Activated T-helper 1 cell treated with anti-CD3 and anti-CD28 coated beads, Interleukin-2, amount 50 U/mL, for 16 hours (primary cell): Measurements from ENCODE around the gene ATXN7L1.

ENCODE experiments used
- DNase-seq, 2 donors: peaks; one replicate each; pipeline ENCODE4 v3.0.0-alpha.2; 2020; ENCODE audit warnings: low read depth in 1 of 2, low spot score in 1 of 2

Gene ATXN7L1

DNA sequence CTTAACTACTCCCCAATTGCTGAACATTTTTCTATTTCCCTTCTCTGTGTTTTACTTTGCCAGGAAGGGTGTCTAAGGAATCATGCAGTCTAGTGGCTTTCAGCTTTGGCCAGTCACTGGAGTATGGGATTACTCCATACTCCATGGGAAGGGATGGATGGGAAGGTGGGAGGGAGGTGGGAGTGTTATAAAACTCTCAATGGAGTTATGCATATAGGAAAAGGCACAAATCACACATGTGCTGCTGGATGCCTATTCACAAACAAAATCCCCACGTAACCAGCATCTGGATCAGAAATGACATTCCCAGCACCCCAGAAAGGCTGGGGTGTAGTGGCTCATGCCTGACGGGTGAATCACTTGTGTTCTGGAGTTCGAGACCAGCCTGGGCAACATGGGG, 125.3 kb downstream of the ATXN7L1 start:
- no peak for DNase-seq

DNA sequence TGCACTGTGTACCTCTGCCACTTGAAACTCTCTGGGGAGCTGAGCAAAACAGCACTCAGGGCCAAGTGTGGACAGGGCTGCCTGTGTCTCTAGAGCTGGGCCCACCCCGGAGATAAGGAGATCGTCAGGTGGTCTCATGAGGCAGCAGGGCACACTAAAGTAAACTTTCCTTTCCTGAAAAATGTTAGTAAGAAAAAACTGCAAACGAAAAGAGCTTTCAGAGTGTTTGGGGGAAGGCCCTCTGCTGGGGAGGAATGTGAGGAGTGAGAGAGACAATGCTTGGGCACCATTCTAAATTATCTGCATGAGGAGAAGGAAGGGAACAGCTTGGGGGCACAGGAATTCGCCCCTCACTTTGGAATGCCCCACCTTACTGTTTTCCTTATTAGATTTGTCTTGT, 127.7 kb downstream of the ATXN7L1 start:
- no peak for DNase-seq

DNA sequence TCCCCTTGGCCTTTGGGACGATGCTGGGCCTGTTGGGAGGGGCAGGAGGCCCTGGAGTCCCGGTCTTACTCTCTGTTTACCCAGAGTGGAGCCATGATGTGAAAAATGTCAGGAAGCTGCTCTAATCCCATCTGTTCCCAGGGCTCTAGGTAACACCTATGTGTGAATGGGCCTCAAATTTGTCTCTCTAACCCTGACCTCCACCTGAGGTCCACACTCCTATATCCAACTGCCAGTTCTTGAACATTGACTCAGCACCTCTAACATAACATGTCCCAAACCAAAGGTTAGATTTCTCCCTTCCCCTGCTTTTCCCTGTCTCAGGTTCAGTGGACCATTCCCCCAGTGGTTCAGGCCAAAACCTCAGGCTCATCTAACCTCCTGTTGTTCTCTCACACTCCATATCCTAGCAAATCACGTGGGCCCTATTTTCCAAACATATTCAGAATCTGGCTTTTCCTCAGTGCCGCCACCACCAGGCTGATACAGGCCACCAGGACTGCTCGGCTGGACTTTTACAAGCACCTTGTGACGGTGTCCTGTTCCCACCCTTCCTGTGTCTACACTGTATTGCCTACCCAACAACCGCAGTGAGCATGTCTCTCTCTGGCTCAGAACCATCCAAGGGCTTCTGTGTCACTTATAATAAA, 130.6 kb downstream of the ATXN7L1 start:
- no peak for DNase-seq

DNA sequence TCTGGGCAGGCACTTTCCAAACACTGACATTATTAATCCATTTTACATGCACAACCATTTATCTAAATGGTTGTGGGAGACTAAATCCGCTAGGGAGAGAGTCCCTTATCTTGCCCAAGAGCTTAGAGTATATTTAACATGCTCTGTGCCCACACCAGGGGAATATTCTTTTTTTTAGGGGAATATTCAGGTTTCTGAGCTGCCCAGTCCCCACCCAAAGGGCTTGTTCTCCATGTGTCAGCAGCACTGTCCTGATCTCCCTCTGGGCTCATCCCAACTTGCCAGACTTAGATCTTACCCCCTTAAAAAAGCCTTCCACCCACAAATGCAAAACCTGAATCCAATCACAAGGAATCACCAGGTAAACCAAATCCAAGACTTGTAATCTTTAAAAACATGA, 132.1 kb downstream of the ATXN7L1 start:
- no peak for DNase-seq

DNA sequence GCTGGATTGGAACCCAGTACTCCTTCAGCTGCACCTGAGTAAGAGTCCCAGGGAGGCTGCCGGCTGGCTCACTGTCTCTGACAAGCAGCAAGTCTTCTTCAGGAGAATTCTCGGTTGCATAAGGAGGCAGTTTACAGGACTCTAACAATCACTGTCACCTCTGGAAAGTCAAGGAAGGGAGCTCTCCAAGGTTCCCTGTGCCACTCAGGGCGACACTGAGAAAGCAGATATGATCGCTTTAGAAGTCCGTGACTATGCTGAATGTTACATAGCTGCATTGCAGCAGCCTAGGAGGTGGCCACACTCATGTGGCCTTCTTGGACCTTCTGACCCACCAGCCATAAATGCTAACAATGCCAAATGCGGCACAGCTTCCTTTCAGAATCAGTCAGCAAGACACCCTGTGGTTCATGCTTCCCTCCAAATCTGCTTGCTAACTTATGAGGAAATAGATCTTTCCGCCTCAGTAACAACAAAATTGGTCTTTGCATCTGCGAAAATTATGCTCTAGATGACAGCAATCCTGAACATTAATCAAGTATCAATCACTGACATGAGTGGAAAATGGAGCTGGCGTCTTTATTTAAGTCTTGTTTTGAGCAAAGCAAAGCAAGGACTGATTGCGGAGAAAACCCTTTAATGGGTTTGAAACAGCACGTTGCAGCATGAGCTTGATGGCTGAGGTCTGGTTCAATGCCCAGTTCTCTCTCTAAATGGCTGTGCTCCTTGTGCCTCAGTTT, 132.9 kb downstream of the ATXN7L1 start:
- no peak for DNase-seq

DNA sequence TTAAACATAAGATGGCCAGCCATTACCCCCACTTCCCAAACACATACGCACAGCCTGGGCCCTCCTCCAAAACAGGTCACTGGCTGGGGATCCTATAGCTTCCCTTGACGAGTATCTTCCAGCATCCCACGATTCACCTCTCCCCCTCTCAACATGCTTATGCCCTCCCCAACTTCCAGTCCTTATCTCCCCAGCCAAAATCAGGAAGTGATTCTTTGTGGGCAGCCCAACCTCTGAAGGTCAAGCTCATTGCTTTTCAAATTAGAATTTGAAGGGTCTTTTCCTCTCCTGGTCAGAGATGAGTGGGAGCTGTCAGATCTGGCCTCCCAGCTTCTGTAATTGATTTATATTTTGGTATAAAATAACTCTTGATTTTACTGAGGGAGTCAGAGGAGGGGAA, 133.6 kb downstream of the ATXN7L1 start:
- no peak for DNase-seq

DNA sequence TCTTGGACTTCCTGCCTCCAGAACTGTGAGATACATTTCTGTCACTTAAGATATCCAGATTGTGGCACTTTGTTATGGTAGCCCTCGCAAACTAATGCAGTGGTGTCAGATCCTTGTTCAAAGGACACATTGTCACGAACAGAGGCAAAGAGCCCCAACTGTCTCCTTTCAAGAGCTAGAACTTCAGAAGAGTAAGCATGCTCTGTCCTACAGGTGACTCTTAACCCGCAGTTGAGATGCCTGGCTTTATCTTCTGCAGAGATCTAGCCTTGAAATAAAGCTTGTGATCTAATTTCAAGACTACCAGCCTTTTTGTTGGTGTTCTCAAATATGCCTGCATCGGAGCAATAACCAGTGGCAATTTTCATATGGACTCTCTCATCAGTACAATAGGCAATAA, 134.4 kb downstream of the ATXN7L1 start:
- no peak for DNase-seq

DNA sequence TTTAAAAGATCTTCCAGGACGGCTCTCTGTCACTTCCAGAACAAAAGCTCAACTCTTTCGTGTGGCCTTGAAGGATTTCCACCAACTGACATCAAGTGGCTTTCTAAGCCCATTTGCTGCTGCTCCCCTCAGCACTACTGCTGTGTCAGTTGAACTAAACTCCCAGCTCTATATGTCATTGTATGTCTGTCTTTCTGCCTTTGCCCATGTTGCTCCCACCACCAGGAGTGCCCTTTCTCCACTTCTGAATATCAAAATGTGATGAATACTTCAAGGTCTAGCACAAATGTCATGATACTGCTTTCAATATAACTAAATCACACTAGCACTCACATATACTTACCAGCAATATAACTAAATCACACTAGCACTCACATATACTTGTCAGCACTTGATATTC, 138.3 kb downstream of the ATXN7L1 start:
- no peak for DNase-seq

DNA sequence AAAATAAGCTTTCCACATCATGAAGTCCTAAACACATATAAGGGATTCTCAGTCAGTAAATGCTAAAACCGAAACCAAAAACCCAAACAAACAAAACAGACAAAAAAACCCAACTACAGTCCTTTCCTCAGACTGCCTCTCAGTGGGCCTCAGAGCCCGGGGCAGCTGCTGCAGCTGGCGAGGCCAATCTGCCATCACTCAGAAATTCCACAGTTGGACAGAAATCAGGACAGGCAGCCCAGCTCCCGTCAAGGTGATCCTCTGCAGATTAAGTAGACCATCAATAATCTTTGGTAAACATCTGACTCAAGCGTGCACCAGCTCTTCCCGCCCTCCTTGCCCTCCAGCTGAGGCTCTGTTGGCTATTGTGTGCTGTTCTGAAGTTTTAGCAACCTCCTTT, 142.2 kb downstream of the ATXN7L1 start:
- DNase-seq, result no peak

DNA sequence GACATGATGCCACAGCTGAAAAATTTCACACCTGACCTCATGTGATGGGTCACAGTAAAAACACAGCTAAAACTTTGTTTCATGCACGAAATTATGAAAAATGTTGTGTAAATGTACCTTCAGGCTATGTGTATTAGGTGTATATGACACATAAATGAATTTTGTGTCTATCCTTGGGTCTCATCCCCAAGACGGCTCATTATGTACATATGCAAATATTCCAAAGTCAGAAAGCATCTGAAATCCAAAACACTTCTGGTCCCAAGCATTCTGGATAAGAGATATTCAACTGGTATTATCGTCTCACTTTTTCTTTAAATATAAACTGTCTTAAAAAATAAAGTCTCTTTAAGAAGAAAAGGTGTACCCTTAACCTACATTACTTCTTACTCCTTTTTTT, 145.4 kb downstream of the ATXN7L1 start:
- no peak for DNase-seq

DNA sequence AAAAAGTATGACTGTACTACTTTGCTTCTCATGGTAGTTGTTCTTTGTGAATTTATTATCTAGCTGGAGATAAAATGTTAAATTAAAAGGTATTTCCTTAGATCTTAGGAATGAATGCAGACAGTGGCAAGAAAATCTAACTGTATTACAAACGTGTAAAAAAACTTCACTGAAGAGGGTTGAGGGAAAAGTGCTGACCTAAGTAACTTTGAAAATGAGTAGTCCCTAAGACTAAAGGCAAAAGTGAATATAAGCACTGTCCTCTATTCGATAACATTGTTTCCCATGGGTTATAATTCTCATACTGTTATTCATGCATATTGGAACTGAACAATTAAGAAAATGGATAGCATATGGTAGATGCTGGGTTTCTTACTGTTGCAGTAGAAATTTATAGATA, 148.4 kb downstream of the ATXN7L1 start:
- no peak for DNase-seq

DNA sequence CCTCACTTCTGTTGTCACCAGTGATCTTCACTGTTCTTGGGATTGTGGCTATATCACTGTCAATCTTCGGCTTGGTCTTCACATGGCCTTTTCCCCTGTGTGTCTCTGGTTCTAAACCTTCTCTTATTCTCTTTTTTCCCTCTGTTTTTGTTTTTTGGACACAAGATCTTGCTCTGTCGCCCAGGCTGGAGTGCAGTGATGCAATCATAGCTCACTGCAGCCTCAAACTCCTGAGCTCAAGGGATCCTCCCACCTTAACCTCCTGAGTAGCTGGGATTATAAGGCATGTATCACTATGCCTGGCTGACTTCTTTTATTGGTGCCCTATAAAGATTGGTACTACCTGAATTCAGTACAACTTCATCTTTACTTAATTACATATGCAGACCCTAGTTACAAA, 151.7 kb downstream of the ATXN7L1 start:
- DNase-seq, result no peak

DNA sequence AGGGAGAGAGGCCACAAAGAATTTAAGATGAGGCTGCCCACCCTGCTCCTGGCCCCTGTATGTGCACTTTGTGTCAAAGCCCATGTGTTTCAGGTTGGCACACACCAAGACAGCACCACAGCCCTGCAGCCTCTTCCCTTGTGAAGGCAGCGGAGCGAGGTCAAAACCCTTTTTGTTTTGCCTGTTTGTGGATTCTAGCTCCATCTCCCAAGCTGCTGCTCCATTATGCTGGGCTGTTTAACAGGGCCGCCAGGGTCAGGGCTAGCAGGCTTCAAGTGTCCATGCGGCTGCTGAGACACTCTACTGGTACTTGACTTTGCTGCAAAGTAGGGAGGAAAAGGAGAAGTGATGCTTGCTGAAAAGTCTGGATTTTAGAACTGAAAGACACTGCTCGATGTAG, 152.8 kb downstream of the ATXN7L1 start:
- DNase-seq, result no peak

DNA sequence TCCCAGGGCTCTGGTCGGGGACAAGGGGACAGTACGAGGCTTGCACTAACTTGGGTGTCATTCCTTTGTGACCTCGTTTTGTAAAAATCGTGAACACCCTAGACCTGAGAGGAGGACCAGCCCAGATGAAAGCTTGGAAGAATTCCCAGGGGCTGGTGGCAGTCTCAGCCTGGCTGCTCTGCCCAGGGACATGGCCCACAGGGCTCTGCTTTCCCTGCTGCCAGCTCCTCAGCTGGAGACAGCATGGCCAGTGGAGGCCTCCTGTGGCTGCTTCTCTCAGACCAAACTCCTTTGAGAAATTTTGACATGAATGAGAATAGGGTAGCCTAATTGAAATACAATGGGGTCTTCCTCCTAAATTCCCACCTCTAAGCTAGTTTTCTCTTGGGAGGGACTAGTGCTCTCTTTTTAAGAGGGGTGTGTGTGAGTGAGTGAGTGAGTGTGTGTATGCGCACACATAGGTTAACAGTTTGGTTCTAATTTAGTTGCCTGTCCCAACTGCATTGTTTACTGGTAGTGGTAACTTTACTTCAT, 154.8 kb downstream of the ATXN7L1 start:
- no peak for DNase-seq

DNA sequence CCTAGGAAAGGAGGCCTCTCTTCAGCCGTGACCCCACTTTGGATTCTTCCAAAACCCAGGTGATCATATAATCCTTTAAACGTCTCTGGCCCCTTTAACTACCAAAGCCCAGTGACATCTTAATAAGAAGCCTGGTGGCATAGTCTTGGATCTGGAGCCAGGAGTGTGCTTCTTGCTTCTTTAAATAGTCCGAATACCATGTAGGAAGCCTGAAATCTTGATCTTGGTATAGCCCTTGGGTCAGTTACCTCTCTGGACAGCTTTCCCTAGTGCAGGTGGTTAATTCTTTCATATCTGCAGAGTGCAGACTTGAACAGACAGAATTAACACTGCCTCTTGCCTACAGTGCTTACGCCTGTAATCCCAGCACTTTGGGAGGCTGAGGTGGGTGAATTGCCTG, 156.5 kb downstream of the ATXN7L1 start:
- DNase-seq, result no peak

DNA sequence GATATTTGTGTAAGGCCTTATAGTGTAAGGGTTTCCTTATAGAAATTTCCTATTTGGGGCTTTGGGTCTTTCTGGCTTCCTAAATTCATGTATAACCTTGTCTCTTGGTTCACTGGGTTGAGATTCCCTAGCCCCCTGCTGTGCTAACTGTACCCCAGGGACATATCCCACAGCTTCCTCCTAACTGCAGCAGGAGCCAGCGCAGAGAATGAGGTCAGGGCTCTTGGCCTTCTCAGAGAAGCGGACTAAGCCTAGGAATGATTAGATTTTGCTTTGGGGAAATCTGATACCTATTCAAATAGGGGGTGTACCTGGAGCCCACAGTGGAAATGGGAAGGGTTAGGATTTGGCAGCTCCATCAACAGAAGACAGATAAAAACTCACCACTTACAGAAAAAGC, 157.0 kb downstream of the ATXN7L1 start:
- DNase-seq, result no peak

DNA sequence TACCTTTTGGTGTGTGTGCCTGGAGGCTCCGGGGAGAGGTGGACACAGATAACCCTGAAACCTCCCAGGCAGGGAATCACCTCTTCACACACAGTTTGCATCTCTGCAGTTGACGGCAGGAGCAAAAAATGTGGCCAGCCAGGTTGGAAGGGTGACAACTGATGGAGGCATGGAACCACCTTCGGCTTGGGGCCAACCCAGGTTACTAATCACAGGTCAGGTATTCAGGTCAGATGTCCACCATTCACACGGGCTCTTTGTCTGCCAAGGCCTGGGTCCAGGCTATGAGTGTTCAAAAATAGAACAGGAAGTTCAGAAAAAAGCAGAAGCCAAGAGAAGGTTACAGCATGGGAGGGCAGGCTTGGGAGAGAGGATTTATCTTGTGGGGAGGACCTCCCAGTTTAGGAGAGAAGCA, 157.9 kb downstream of the ATXN7L1 start:
- DNase-seq, result no peak

DNA sequence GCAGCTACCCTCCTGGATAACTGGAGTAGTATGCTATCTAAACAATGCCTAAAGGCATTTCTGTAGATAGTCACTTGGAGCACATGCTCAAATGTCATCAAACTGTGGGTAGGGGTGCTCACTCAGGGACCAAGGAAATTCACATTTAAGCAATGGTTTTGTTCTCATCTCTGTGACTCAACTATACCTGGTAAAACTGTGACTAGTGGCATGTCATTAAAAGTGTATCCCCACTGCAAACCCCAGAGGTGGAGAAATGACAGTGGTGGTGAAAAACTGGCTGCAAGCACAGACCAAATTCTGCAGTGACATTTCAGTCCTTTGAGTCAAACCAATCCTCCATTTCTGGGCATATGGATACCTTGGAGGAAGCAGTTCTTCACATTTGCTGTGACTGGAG, 160.9 kb downstream of the ATXN7L1 start:
- DNase-seq, result no peak

DNA sequence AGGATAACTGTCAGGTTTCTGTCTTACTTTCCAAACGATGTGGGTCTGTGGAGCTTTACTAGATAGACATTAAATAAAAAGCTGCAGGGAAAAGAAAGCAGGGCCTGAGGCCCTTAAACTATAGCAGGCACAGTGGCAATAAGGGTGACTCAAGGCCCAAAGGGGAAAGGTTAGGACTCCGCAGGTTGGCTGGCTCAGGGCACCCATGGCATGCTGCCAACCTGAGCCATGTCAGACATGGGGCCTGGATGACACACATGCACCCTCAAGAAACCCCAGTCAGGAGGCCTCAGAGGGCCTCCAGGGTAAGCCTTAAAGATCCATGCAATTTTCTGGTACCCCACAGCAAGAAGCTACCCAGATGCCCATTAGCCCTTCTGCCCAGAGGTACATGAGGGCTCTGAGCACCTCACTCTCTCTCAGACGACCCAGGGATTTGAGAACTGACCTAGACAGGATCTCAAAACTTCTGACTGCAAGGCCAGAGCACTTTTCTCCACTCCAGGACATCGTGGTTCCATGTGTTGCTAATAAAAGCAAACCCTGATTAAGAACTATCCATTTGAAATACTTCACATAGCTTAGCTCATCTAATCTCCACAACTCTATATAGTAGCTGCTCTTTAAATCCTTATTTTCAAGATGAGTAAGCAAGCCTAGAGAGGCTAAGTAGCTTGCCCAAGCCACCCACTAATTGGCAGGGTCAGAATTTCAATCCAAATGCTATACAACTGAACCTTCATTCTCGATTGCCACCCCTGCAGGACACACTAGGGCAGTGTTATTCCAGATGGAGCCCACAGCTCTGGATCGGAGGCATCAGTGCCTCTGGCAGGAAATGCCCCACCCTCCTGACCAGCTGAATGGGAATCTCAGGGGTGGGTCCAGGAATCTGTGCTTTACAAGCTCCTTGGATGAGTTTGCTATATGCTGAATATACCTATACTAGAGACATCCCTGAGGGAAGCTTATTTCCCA, 162.6 kb downstream of the ATXN7L1 start:
- no peak for DNase-seq

DNA sequence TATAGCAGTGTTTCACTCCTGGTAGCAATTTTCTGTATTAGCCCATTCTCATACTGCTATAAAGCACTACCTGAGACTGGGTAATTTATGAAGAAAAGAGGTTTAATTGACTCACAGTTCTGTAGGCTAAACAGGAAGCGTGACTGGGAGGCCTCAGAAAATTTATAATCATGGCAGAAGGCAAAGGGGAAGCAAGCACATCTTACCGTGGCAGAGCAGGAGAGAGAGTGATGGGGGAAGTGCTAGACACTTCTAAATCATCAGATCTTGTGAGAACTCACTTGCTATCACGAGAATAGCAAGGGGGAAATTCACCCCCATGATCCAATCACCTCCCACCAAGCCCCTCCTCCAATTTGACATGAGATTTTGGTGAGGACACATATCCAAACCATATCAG, 163.5 kb downstream of the ATXN7L1 start:
- DNase-seq, result no peak

DNA sequence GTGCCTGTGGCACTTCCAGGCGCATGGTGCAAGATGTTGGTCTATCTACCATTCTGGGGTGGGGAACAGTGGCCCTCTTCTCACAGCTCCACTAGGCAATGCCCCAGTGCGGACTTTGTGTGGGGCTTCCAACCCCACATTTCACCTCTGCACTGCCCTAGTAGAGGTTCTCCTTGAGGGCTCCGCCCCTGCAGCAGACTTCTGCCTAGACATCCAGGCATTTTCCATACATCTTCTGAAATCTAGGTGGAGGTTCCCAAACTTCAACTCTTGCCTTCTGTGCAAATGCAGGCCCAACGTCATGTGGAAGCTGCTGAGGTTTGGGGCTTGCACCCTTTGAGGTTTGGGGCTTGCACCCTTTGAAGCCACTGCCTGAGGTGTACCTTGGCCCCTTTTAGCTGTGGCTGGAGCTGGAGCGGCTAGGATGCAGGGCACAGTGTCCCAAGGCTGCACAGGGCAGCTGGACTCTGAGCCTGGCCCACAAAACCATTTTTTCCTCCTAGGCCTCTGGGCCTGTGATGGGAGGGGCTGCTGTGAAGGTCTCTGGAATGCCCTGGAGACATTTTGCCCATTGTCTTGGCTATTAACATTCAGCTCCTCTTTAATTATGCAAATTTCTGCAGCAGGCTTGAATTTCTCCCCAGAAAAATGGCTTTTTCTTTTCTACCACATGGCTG, 164.5 kb downstream of the ATXN7L1 start:
- no peak for DNase-seq
